ENCODE data around the gene EML3. TPM values are rescaled to one million over a fixed set of nuclear protein-coding genes. Genes with fewer than 3 reads are reported as not detected.

EML3 gene
- total RNA-seq, 1 experiment from 2014 or later = 43.7 TPM

- POLR2A ChIA-PET = no interaction called here
- H3K27me3 Mint-ChIP-seq (ENCODE audit: insufficient read depth, unreplicated experiment) = no peaks in the 10 kb centered on the region
- intact Hi-C loops (cut with micrococcal nuclease) = no loop called here
Observed at GRCh38 chr11:62627713-62628112, 15.1 kb upstream of the EML3 start.

GRCh38 chr11:62622476-62623089 is 10.0 kb upstream of the EML3 start:
- ChIA-PET CTCF (interaction anchor here (0.6 to 2.5 kb wide), 9 partner anchors 9 to 227 kb away, joined by 3 to 17 read pairs (median 4); partner anchors contain the start of genes EML3, ROM1 and TUT1), POLR2A (interaction anchor here (0.5 to 7.3 kb wide), 29 partner anchors 11 to 839 kb away, joined by 3 to 149 read pairs (median 7); partner anchors contain the start of genes AHNAK, C11orf98, CSKMT and EEF1G)
- Mint-ChIP-seq H3K27ac (ENCODE audit: low read depth, unreplicated experiment) (peak overlapping the region; percentile 92), H3K9me3 (ENCODE audit: unreplicated experiment) (no peaks in the 10 kb centered on the region), H3K4me3 (ENCODE audit: unreplicated experiment) (peak overlapping the region; percentile 97), H3K36me3 (ENCODE audit: insufficient read depth, unreplicated experiment) (peaks cover 50% of the 10 kb centered on the region), H3K4me1 (ENCODE audit: insufficient read depth, unreplicated experiment) (peaks cover 12% of the 10 kb centered on the region), H3K27me3 (ENCODE audit: insufficient read depth, unreplicated experiment) (no peaks in the 10 kb centered on the region)
- DNase-seq (ENCODE audit: unreplicated experiment) = no peak
- no peak for TF ChIP-seq CTCF (IDR thresholded peaks at IDR 0.05; ENCODE audit: unreplicated experiment)
- intact Hi-C loops (cut with micrococcal nuclease) = no loop called here
- BruUV-seq (replicated peaks) = TSS peak; percentile 100

More at GRCh38 chr11:62627713-62628112, 15.1 kb upstream of the EML3 start:
- DNase-seq (ENCODE audit: unreplicated experiment) = no peak
- TF ChIP-seq CTCF (IDR thresholded peaks at IDR 0.05; ENCODE audit: unreplicated experiment) = no peak
- Mint-ChIP-seq H3K27ac (ENCODE audit: low read depth, unreplicated experiment) (no peak overlapping the region), H3K4me3 (ENCODE audit: unreplicated experiment) (no peak overlapping the region), H3K4me1 (ENCODE audit: insufficient read depth, unreplicated experiment) (no peaks in the 10 kb centered on the region), H3K36me3 (ENCODE audit: insufficient read depth, unreplicated experiment) (peaks cover 65% of the 10 kb centered on the region), H3K9me3 (ENCODE audit: unreplicated experiment) (no peaks in the 10 kb centered on the region)
- BruUV-seq (replicated peaks) = no TSS peak
- CTCF ChIA-PET = interaction anchor here (0.8 to 1.7 kb wide), 4 partner anchors 8 to 232 kb away, joined by 4 to 5 read pairs (median 4); no protein-coding TSS in a partner anchor

- intact Hi-C loops (cut with micrococcal nuclease) = loop anchor here (2.0 kb wide), 1 partner anchor 31 kb away; the partner anchor contains the start of gene TUT1
- peak within 1 kb of the TSS; percentile 97 for H3K4me3 Mint-ChIP-seq (ENCODE audit: unreplicated experiment)
- POLR2A ChIA-PET = interaction anchor here (0.5 to 7.3 kb wide), 42 partner anchors 11 to 1696 kb away, joined by 3 to 149 read pairs (median 5); partner anchors contain the start of genes AHNAK, C11orf98, CSKMT and EEF1G
- no peak for TF ChIP-seq CTCF (IDR thresholded peaks at IDR 0.05; ENCODE audit: unreplicated experiment)
- no peaks in the 10 kb centered on the region for H3K9me3 Mint-ChIP-seq (ENCODE audit: unreplicated experiment)
- H3K4me1 Mint-ChIP-seq (ENCODE audit: insufficient read depth, unreplicated experiment) = peaks cover 12% of the 10 kb centered on the region
- no peaks in the 10 kb centered on the region for H3K27me3 Mint-ChIP-seq (ENCODE audit: insufficient read depth, unreplicated experiment)
- H3K36me3 Mint-ChIP-seq (ENCODE audit: insufficient read depth, unreplicated experiment) = peaks cover 49% of the 10 kb centered on the region
- DNase-seq (ENCODE audit: unreplicated experiment) = peak; percentile 98
- BruUV-seq (replicated peaks) = no TSS peak
- peak within 1 kb of the TSS; percentile 92 for H3K27ac Mint-ChIP-seq (ENCODE audit: low read depth, unreplicated experiment)
- CTCF ChIA-PET = interaction anchor here (0.6 to 2.5 kb wide), 8 partner anchors 9 to 33 kb away, joined by 3 to 17 read pairs (median 4); partner anchors contain the start of genes EML3, ROM1 and TUT1
Observed at GRCh38 chr11:62621567-62622470, 9.2 kb upstream of the EML3 start, which contains the start of gene B3GAT3. Gene B3GAT3 (minus strand): TSS chr11:62621986. CDS start chr11:62621947, 39 bp downstream.
